Stimulated activated CD8-positive, alpha-beta memory T cell treated with anti-CD3 and anti-CD28 coated beads, Interleukin-7, amount 100 ng/mL, for 48 hours (primary cell): ENCODE data around the gene PSORS1C1.
"Not testable (repeated sequence)": the region's sequence is repeated elsewhere in the genome, so short reads cannot be mapped to it uniquely, and the experiment has no call there.

ENCODE experiments used
- DNase-seq, 2 donors: peaks; one replicate each; pipeline ENCODE4 v3.0.0-alpha.2; 2020; ENCODE audit warnings: low read depth in 1 of 2; ENCODE audit errors: extremely low read depth in 1 of 2

PSORS1C1 gene

DNA sequence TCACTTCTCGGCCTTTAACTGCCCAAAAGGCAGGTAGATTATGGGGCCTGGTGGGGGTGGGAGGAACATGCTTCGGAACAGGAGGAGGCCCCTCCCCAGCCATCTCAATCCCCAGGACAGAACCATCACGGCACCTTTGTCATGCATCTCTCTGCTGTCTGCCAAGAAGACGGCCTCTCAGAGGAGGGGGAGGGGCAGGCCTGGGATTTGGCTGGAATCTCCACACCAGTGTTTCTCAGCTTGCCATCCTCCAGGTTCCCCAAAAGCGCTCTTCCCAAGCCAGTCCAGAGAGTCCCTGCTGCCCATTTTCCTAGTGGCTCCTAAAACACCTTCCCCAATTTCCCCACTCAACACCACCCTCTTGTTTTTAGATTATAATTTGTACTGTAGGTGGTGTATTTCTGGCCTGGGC lies 58.4 kb downstream of the PSORS1C1 start:
- no peak for DNase-seq

DNA sequence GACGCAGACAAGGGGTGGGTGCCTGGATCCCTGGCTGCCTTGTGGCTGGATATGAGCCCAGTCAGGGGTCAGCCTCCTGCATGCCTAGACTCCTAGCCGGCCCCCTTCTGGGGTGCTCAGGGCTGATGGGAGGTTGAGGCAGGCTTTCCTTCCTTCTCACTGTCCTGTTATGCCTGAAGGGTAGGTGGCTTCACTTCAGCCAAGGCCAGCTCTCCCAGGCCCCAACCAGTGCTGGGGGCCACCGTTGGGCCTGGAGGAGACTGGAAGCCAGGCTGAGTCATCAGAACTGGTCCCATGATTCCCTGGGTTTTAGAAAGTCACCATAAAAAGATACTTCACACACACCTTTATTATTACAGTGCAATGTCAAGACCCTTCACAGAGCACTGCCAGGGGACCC lies 58.8 kb downstream of the PSORS1C1 start:
- DNase-seq = no peak

DNA sequence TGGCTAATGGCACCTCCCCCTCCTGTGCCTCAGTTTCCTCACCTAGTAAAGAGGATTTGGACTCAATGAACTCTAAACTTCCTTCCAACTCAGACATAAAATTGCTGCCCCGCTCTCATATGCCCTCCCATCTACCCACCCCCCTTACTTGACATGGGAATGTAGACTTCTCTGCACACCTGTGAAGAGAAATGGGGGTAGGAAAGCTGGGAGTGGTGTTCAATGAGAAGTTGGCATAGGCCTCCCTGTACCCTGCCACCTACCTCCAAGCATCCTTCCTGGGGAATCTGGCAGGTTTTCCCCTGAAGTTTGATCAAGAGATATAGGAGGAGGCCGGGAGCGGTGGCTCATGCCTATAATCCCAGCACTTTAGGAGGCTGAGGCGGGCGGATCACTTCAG lies 59.8 kb downstream of the PSORS1C1 start:
- no peak for DNase-seq

DNA sequence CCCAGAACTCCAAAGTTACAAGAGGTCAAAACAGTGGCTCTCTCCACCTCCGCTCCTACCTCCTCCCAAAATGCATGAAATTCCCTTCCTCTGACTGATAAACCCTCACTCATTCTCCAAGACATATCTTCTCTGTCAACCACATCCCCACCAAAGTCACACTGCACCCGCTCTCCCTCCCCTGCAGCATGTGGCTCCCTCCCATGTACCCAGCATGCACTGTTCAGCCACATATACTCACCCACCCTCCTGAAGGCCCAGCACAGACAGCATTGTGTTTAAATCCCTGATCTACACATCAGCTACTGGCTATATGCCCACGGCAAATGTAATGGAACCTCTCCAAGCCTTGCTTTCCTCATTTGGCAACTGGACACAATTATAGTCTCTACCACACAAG lies 61.4 kb downstream of the PSORS1C1 start:
- DNase-seq = no peak

DNA sequence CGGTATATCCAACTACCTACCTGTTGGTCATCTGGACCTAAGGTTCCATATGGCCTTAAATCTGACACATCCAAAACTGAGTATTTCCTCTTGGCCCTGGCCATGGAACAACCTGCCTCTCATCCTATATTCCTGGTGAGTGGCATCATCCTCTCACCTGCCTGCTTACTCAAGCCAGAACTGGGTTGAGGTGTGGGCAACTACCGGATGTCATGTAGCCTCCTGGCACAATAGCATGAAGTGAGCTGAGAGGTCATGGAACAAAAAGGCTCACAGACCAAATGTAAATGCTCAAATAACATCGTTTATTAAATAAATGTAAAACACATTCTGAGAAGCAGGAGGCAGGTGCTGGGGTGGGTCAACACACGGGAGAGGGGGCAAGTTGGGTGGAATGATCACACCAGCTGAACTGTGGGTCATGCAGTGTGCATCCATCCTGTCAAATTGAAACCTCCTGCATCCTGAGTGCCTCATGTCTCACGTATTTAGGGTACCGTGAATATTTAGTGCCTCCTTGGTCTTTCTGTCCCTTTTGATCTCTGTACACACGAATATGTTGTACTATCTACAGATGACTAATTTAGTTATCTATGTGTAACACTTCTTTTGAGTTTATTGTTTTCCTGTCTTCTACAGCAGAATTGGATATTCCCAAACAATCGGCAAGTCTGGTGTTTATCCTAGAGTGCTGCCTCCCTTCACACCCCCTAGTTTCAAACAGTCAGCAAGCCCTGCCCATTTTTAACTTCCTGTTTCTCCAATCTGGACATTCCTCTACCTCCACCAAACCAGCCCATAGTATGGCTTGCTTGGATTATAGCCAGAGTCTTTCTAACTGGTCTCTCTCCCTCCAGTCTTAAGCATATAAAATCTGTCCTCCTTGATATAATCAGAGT lies 63.8 kb downstream of the PSORS1C1 start:
- DNase-seq = no peak

DNA sequence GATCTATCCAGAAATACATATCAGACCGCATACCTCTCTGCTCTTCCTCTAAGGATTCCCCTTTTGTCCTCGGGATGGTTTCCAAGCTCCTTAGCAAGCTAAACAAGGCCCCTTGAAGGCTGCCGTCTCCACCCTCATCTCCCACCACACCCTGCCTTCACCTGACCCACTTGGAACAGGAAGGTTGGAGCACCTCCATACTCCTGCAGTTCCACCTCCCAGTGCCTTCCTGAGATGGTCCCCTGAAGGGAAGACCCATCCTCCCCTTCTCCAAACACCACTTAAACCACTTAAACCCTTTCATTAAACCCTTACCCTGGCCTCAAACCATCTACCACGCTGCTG lies 64.4 kb downstream of the PSORS1C1 start:
- no peak for DNase-seq

DNA sequence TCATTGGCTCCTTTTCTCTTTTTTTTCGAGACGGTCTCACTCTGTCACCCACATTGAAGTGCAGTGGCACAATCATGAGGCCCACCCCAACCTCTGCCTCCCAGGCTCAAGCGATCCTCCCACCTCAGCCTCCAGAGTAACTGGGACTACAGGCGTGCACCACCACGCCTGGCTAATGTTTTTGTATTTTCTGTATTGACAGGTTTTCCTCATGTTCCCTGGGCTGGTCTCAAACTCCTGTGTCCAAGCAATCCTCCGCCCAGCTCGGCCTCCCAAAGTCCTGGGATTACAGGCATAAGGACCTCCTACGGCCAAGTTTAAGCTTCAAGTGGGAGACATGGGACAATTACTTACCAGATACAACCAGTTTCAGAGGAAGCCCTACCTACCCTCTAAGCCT lies 65.3 kb downstream of the PSORS1C1 start:
- DNase-seq = no peak

DNA sequence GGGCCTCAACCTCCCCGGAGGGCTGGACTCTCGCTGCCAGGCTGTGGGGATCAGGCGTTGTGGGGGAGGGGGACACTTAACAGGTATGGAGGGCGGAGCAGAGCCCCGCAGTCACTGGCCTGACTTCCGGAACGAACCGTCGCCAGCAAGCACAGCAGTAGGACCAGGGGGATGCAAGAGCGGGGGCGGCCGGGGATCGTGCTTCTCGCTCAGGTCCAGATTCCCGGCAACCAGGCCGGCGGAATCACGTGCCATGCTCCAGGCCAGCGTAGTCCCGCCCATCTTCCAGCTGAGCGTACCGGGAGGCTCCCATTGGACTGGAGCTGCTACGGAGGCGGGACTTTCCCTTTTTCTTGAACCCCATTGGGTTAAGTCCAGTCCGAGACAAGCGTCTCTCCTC lies 65.9 kb downstream of the PSORS1C1 start:
- DNase-seq = no peak

DNA sequence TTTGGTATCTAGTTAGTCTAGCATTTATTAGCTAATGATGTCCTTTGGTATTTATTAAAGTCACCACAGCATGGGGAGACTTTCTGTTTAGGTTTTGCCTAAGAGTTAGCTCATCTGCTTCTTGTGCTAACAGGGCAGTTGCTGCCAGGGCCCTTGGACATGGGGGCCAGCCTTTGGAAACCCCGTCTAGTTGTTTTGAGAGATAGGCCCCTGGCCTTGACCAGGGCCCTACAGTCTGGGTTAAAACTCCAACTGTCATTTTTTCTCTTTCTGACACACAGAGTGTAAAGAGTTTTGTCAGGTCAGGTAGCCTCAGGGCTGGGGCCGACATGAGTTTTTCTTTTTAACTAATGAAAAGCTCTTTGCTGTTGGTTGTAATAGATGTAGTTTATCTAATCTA lies 68.7 kb downstream of the PSORS1C1 start:
- not testable (repeated sequence) for DNase-seq

DNA sequence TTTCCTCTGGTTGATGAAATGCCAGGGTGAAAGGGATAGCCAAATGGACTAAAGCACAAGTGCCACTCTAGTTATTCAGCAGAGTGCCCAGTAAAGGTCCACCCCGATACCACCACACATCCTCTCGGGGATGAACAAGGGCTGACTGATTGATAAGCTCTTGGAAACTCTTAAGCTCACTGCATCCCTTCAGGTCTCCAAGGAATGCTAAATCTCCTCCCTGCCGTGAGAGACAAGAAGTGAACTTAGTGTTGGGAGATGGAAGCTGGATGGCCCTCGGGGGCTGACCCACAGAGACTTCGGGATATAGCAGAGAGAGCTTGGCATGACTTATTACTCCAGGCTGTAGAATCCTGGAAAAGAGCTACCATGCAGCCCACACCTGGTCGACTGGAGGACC lies 69.3 kb downstream of the PSORS1C1 start:
- not testable (repeated sequence) for DNase-seq

DNA sequence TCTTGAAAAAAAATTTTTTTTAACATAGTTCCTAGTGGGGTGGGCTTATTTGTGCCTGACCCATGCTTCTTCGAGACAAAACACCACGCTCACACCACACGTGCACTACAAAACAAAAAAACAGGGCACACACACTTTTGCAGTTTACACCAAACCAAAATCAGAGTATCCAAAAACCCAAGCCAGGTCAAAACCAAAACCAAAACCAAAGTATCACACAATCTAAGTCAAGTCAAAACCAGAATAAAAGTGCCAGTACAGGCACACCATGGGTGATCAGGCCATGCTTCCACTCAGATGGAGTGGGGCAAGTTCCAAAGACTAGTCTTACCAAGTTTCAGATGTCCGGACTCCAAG lies 71.1 kb downstream of the PSORS1C1 start:
- not testable (repeated sequence) for DNase-seq

DNA sequence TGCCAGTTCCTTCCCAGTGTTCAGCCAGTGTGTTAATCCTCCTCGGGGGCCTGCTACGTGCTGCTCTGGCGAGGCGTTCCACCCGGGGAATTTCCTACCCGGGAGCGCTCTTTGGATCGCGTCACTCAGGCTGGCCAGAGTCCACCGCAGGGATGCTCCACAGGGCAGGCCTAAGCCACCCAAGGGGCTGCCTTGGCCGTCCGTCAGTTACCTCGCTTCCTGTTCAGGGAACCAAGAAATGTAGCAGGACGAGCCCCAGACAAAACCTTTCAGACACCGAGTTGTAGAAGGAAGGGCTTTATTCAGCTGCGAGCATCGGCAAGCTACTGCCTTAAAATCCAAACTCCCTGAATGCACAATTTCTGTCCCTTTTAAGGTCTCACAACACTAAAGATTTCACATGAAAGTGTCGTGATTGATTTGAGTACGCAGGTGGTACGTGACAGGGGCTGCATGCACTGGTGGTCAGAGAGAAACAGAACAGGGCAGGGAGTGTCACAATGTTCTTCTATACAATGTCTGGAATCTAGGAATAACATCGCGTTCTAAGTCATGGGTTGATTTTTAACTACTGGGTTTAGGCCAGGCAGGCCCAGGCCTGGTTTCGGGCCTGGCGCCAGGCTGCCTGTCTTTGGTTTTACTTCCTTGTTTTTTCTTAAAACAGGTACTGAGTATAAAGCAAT lies 71.6 kb downstream of the PSORS1C1 start:
- DNase-seq = no peak

DNA sequence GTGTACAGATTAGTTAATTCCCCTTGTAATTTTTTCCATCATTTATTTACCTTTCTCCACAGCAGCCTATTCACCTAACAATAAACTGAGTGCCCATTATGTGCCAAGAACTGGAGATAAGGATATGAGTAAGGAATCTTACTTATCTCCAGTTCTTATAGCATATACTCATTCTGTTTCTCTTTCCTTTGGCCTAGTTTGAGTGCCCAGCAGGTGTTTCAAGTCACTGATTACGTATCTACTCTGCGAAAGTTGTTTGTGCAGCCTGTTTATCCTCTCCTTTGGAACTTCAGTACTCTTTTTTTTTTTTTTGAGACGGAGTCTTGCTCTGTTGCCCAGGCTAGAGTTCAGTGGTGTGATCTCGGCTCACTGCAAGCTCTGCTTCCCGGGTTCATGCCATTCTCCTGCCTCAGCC lies 73.2 kb downstream of the PSORS1C1 start:
- no peak for DNase-seq

DNA sequence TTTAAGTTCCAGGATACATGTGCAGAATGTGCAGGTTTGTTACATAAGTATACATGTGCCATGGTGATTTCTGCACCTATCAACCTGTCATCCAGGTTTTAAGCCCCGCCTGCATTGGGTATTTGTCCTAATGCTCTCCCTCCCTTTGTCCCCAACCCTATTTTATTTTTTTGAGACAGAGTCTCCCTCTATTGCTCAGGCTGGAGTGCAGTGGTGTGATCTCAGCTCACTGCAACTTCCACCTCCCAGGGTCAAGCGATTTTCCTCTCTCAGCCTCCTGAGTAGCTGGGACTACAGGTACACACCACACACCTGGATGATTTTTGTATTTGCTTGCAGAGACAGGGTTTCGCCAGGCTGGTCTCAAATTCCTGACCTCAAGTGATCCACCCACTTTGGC lies 74.6 kb downstream of the PSORS1C1 start:
- DNase-seq = not testable (repeated sequence)
